GM18858 (cell line): ENCODE measurements around the gene GRHL3.

ENCODE experiments used
- ATAC-seq: cut with Tn5 transposase; IDR thresholded peaks from one replicate; pipeline ENCODE4 v1.9.1; 2021; ENCODE audit not compliant: unreplicated experiment

GRHL3 gene

DNA sequence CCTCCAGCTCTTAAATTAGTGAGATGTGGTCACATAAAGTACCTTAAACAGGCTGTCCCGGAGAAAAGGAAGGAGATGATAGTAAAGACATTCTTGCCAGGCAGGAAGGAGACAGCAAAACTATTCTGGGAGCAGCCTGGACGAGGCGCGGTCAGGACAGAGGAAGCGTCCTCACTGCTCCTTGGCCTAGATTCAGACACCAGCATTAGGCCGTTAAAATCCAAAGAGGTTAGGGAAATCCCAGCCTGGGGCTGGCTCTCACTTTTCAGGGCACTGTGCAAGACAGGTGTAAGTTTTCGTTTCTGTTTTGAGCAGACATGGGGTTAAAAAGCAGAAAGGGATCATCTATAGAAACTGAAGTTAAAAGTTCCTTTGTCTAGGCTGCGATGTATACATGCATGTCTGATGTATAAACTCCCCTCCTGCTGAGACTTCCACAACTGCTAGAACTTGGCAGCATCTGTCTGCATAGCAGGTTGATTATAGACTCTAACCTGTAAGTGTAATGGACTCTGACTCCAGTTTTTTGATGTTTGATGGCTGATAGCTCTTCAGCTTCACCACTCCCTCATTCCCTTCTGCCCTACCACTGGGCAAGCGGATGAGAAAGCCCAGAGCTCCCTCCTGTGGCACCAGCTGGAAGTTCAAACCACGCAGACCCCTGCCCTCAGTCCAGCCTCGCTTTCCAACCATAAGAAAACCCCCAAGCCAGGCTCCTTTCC is 72.9 kb downstream of the GRHL3 start:
- peak; percentile 57 for ATAC-seq

DNA sequence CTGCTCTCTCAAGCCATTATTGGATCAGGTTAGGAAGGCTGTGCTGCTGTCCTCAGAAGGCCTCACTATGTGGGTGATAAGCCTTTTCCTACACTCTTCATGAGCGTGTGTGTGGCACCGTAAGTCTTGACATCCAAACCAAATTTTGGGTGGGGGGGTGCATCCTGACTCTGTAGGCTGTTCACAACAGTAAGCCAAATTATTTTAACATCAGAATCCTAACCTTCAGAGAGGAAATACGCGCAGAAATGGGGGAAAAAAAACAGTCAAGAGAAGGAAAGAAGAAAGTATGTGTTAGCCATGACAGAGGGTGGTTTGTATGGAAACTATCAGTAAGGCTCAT is 73.4 kb downstream of the GRHL3 start:
- ATAC-seq, result no peak

- no peak for ATAC-seq
Measured at GRCh38 chr1:24392982-24393650, 74.0 kb downstream of the GRHL3 start.

- ATAC-seq, result no peak
Measured at GRCh38 chr1:24393892-24394291, 74.7 kb downstream of the GRHL3 start.

DNA sequence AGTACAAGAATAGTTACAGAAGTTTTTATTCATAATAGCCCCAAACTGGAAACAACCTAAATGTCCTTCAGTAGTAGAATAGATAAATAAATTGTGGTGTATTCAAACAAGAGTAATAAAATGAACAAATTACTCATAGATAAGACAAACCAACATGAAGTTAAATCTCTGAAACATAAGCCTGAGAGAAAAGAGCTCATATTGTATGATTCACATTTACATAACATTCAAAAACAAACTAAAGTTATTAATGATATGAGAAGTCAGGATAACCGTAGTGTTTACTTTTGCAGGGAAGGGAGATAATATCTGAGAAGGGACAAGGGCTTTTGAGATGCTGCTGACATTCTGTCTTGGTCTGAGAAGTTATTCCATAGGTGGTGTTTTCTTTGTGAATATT is 80.9 kb downstream of the GRHL3 start:
- no peak for ATAC-seq

- ATAC-seq, result no peak
Measured at GRCh38 chr1:24403806-24404205, 84.6 kb downstream of the GRHL3 start.
